Activated T-helper 2 cell treated with anti-CD3 and anti-CD28 coated beads, Interferon-gamma antibody, Interleukin-2, Interleukin-4, amounts not matched to agents 10 μg/mL and 5 μg/mL and 100 μg/mL, durations not matched to agents 14 hours and 24 hours and 36 hours (primary cell): ENCODE results near the gene DGKZ. TPM values are rescaled to one million over a fixed set of nuclear protein-coding genes. Genes with fewer than 3 reads are reported as not detected.
A peak's percentile ranks its signal among the peaks of the same experiment; 100 is the strongest.

Experiments
- DNase-seq: peaks from one replicate; pipeline ENCODE4 v3.0.0; 2021; ENCODE audit warnings: low spot score
- H3K27ac Mint-ChIP-seq: one replicate; pipeline ENCODE4 v1.8.0; 2021; ENCODE audit warnings: mixed read lengths
- H3K27me3 Mint-ChIP-seq: one replicate; pipeline ENCODE4 v1.8.0; 2021; ENCODE audit warnings: low read depth, mixed read lengths
- H3K36me3 Mint-ChIP-seq: one replicate; pipeline ENCODE4 v1.8.0; 2021; ENCODE audit warnings: low read depth, mixed read lengths
- H3K4me1 Mint-ChIP-seq: one replicate; pipeline ENCODE4 v1.8.0; 2021; ENCODE audit warnings: low read depth, mixed read lengths
- H3K4me3 Mint-ChIP-seq: one replicate; pipeline ENCODE4 v1.8.0; 2021; ENCODE audit warnings: low read depth, mild to moderate bottlenecking, moderate library complexity, mixed read lengths
- H3K9me3 Mint-ChIP-seq: one replicate; pipeline ENCODE4 v1.8.0; 2021; ENCODE audit warnings: mixed read lengths
- intact Hi-C: fragments of 100-400 bp; cut with micrococcal nuclease; formaldehyde crosslinking; loops from one replicate; pipeline ENCODE4 v1.15.1; 2023
- total RNA-seq: library from RNA; stranded (reverse); gene quantifications from 2 replicates; pipeline ENCODE4 v1.2.3, GENCODE V29; 2022

Gene DGKZ
- total RNA-seq, 1 donor from 2014 or later: 86.1 TPM

GRCh38 chr11:46308631-46309419, 38.4 kb upstream of the DGKZ start:
- no peak overlapping the region for H3K27ac Mint-ChIP-seq

DNA sequence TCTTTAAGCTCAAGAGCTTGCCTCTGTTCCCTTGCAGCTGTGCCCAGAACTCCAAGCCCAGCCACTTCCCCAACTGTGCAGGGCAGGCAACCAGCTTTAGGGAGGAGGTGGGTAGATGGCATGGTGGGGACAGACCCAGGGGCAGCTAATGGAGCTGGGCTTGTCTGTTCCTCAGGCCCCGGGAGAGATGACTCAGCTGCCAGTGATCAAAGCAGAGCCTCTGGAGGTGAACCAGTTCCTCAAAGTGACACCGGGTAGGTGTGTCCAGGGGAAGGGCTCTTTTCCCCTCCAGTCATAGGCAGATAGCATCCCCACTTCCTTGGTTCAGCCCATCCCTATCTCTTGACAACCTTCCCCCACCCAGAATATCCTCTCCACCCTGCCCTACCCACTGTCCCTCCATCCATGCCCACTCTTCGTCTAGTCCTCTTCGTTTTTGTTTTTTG, 37.4 kb upstream of the DGKZ start:
- Mint-ChIP-seq H3K27ac (no peak overlapping the region), H3K4me3 (no peak overlapping the region), H3K36me3 (no peaks in the 10 kb centered on the region), H3K27me3 (peaks cover 1% of the 10 kb centered on the region), H3K9me3 (no peaks in the 10 kb centered on the region), H3K4me1 (peaks cover 6% of the 10 kb centered on the region)
- intact Hi-C loops: loop anchor here (10.0 kb wide), 2 partner anchors 185 to 345 kb away; partner anchors contain the start of gene PHF21A
- DNase-seq: no peak

More at GRCh38 chr11:46308631-46309419, 38.4 kb upstream of the DGKZ start:
- intact Hi-C loops: loop anchor here (1.0 kb wide), 1 partner anchor 70 kb away; no protein-coding TSS in a partner anchor
- H3K36me3 Mint-ChIP-seq: no peaks in the 10 kb centered on the region
- H3K9me3 Mint-ChIP-seq: no peaks in the 10 kb centered on the region
- peaks cover 1% of the 10 kb centered on the region for H3K27me3 Mint-ChIP-seq
- no peak overlapping the region for H3K4me3 Mint-ChIP-seq
- peak; percentile 43 for DNase-seq
- peaks cover 6% of the 10 kb centered on the region for H3K4me1 Mint-ChIP-seq

GRCh38 chr11:46315033-46315738, 32.1 kb upstream of the DGKZ start:
- Mint-ChIP-seq H3K4me3 (no peak overlapping the region), H3K4me1 (peaks cover 15% of the 10 kb centered on the region), H3K9me3 (no peaks in the 10 kb centered on the region), H3K27ac (no peak overlapping the region), H3K36me3 (no peaks in the 10 kb centered on the region), H3K27me3 (no peaks in the 10 kb centered on the region)
- DNase-seq: peak; percentile 52
- intact Hi-C loops: loop anchor here (2.0 to 10.0 kb wide), 3 partner anchors 76 to 350 kb away; partner anchors contain the start of gene PHF21A

DNA sequence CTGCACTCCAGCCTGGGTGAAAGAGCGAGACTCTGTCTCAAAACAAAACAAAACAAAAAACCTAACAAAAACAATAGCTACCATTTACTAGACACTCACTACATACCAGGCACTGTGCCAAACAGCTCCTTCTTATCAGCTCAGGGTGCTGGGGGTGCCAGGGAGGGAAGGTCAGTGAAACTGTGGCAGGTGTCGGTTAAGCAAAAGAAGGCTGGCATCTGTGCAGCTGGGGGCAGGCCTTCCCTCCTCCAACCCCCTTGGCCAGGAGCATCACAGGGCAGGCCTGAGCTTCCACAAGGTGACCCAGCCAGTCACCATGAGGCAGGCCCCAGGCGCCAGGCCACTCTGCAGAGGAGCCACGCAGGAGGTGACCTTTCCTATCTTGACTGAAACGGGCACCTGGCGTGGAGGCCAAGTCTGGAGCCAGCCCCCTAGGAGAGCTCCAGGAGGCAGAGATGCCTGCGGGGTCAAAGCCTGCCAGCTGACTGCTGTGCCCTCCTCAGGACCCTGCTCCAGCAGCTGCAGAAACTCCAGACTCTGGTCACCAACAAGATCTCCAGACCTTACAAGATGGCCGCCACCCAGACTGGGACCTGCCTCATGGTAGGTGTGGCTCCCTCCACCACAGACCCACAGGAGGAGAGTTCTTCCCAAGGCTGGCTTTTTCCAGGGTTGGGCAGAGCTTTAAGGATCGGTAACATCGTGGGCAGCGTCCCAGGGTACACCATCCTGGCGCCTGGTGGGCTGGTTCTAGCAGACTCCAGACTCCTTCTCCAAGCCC, 31.3 kb upstream of the DGKZ start:
- Mint-ChIP-seq H3K4me1 (peaks cover 15% of the 10 kb centered on the region), H3K27me3 (no peaks in the 10 kb centered on the region), H3K4me3 (no peak overlapping the region), H3K27ac (no peak overlapping the region), H3K9me3 (no peaks in the 10 kb centered on the region), H3K36me3 (no peaks in the 10 kb centered on the region)
- intact Hi-C loops: loop anchor here (2.0 to 10.0 kb wide), 3 partner anchors 77 to 351 kb away; partner anchors contain the start of gene PHF21A
- DNase-seq: no peak

- Mint-ChIP-seq H3K4me1 (peaks cover 15% of the 10 kb centered on the region), H3K36me3 (no peaks in the 10 kb centered on the region), H3K4me3 (no peak overlapping the region), H3K27me3 (peaks cover 3% of the 10 kb centered on the region), H3K9me3 (no peaks in the 10 kb centered on the region), H3K27ac (peak overlapping the region; percentile 75)
- no peak for DNase-seq
- intact Hi-C loops: loop anchor here (10.0 kb wide), 2 partner anchors 194 to 354 kb away; partner anchors contain the start of gene PHF21A
These were observed 28.2 kb upstream of the DGKZ start for GRCh38 chr11:46319074-46319453.

GRCh38 chr11:46321757-46322156, 25.5 kb upstream of the DGKZ start:
- Mint-ChIP-seq H3K9me3 (no peaks in the 10 kb centered on the region), H3K36me3 (no peaks in the 10 kb centered on the region), H3K27me3 (peaks cover 8% of the 10 kb centered on the region), H3K4me1 (peaks cover 12% of the 10 kb centered on the region), H3K27ac (no peak overlapping the region), H3K4me3 (no peak overlapping the region)
- intact Hi-C loops: no loop called here
- no peak for DNase-seq

DNA sequence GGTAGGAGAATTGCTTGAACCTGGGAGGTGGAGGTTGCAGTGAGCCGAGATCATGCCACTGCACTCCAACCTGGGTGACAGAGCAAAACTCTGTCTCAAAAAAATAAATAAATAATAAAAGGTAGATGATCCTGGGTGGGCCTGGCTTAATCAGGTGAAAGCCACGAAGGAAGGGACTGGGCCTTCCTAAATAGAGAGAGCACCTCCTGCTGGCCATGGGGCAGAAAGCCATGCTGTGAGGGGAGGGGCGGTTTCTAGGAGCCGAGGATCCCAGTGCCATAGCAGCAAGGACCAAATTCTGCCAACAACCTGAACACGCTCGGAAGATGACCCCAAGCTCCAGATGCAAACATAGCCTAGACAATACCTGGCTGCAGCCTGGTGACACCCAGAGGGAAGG, 24.5 kb upstream of the DGKZ start:
- intact Hi-C loops: no loop called here
- no peaks in the 10 kb centered on the region for H3K36me3 Mint-ChIP-seq
- no peak for DNase-seq
- no peak overlapping the region for H3K4me3 Mint-ChIP-seq
- H3K9me3 Mint-ChIP-seq: no peaks in the 10 kb centered on the region
- peaks cover 12% of the 10 kb centered on the region for H3K4me1 Mint-ChIP-seq
- peaks cover 14% of the 10 kb centered on the region for H3K27me3 Mint-ChIP-seq
- no peak overlapping the region for H3K27ac Mint-ChIP-seq

DNA sequence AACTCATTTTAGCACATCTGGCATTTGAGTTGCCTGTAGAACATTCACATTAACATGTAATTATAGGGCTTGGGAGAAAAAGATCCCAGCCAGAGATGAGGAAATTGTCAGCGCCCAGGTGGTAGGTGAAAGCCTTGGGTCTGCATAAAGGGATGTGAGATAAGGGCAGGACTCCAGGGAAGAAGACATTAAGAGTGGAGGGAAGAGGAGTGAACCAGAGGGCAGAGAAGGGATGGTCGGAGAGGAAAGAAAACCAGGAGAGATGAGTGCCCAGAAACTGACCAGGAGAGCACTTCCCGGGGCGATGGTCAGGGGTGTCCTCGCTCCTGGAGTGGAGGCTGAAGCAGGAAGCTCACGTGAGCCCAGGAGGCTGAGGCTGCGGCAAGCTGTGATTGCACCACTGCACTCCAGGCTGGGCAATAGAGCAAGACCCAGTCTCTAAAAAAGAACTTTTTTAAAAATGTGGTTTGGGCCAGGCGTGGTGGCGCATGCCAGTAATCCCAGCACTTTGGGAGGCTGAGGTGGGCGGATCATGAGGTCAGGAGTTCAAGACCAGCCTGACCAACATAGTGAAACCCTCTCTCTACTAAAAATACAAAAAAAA, 20.3 kb upstream of the DGKZ start:
- no peak for DNase-seq
- Mint-ChIP-seq H3K9me3 (no peaks in the 10 kb centered on the region), H3K4me1 (peaks cover 27% of the 10 kb centered on the region), H3K27me3 (peaks cover 37% of the 10 kb centered on the region), H3K27ac (no peak overlapping the region), H3K36me3 (peaks cover 3% of the 10 kb centered on the region), H3K4me3 (no peak overlapping the region)
- intact Hi-C loops: no loop called here

GRCh38 chr11:46327829-46328228, 19.4 kb upstream of the DGKZ start:
- DNase-seq: no peak
- Mint-ChIP-seq H3K9me3 (no peaks in the 10 kb centered on the region), H3K4me3 (no peak overlapping the region), H3K36me3 (peaks cover 3% of the 10 kb centered on the region), H3K4me1 (peaks cover 27% of the 10 kb centered on the region), H3K27ac (no peak overlapping the region), H3K27me3 (peaks cover 39% of the 10 kb centered on the region)
- intact Hi-C loops: no loop called here

DNA sequence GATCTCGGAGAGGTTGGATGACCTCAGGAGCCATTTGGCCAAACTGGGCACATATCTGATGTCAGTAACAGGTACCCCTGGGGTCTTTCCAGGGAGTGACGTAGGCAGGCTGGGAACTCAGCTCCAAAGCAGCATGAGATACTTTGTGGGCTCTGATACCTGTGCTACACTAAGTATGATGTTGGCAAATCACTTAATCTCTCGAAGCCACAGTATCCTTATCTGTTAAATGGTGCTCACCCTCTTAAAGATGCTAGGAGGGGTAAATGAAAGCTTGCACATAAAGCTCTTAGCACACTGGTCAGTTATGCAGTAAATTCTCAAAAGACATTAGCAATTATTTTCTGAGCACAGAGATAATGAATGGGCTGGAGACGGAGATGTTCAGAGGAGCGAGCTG, 17.1 kb upstream of the DGKZ start:
- intact Hi-C loops: loop anchor here (2.0 kb wide), 1 partner anchor 17 kb away; the partner anchor contains the start of gene DGKZ
- DNase-seq: no peak
- Mint-ChIP-seq H3K36me3 (peaks cover 3% of the 10 kb centered on the region), H3K9me3 (no peaks in the 10 kb centered on the region), H3K27me3 (peaks cover 57% of the 10 kb centered on the region), H3K27ac (no peak overlapping the region), H3K4me3 (no peak overlapping the region), H3K4me1 (peaks cover 31% of the 10 kb centered on the region)

DNA sequence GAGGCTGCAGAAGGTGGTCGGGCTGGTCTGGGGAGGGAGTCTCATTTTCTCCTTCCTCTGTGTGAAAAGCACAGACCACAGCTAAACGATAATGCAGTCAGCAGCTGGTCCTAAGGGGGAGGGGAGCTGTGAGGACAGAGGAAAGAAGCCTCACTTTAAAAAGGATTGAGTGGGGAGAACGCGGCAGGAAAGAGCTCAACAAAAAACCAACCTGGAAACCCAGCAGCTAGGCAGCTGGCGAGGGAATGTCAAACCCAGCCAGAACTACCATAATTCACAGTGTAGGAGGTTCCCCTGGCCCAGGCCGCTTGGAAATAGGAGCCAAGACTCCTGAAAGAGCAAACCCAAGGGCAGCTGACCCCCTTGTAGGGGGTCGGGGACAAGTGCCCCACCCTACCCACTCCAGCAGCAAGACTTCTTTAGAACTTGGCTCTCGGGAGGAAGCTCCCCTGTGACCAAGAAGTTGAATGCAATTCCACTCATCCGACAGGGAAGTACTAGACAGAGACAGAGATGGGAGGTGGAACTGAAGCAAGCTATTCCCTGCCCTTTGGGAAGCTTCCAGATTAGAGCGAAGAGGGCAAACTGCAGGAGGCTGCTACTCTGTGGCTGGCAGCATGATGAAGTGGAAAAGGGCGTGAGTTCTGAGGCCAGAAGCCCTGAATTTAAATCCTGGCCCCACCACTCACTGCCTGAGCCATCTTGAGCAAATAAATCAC, 16.5 kb upstream of the DGKZ start:
- Mint-ChIP-seq H3K36me3 (peaks cover 3% of the 10 kb centered on the region), H3K27ac (no peak overlapping the region), H3K4me1 (peaks cover 31% of the 10 kb centered on the region), H3K4me3 (peak overlapping the region; percentile 68), H3K9me3 (no peaks in the 10 kb centered on the region), H3K27me3 (peaks cover 60% of the 10 kb centered on the region)
- intact Hi-C loops: loop anchor here (2.0 kb wide), 1 partner anchor 16 kb away; the partner anchor contains the start of gene DGKZ
- no peak for DNase-seq
